Fibroblast of lung (primary cell): Measurements from ENCODE around the gene POLN. TPM values are rescaled to one million over a fixed set of nuclear protein-coding genes. Genes with fewer than 3 reads are reported as not detected.

ENCODE experiments used
- DNase-seq, 2 donors: peaks; one replicate each; pipeline versions ENCODE4 v3.0.0 to v3.0.0-alpha.2; 2010; ENCODE audit warnings: low read depth in 2 of 2
- H2AFZ ChIP-seq: 2 replicates; pipeline ENCODE4 v1.5.1; 2012; ENCODE audit warnings: low read length, control low read depth, inconsistent platforms
- H3K27ac ChIP-seq: 2 replicates; pipeline ENCODE4 v1.5.1; 2011; ENCODE audit warnings: low read length, control low read depth; ENCODE audit not compliant: insufficient read depth
- H3K27me3 ChIP-seq: 2 replicates; pipeline ENCODE4 v1.5.1; 2011; ENCODE audit warnings: mild to moderate bottlenecking, low read length; ENCODE audit not compliant: control insufficient read depth, insufficient read depth
- H3K36me3 ChIP-seq: 2 replicates; pipeline ENCODE4 v1.5.1; 2011; ENCODE audit warnings: low read length; ENCODE audit not compliant: control insufficient read depth, insufficient read depth
- H3K4me1 ChIP-seq: 2 replicates; pipeline ENCODE4 v1.5.1; 2011; ENCODE audit warnings: low read length; ENCODE audit not compliant: control insufficient read depth, insufficient read depth; ENCODE audit errors: extremely low read depth
- H3K4me2 ChIP-seq: 2 replicates; pipeline ENCODE4 v1.5.1; 2011; ENCODE audit warnings: low read length, control low read depth; ENCODE audit not compliant: insufficient read depth; ENCODE audit errors: extremely low read depth
- H3K4me3 ChIP-seq, 4 experiments: fragments of 200-600 bp in 1 of 4; sonication (generic) in 1 of 4; replicated peaks in 1 of 4; 2 replicates each; pipeline ENCODE4 v1.5.1; 2011 to 2016; ENCODE audit warnings: low read length in 4 of 4, low read depth in 3 of 4, mild to moderate bottlenecking in 3 of 4, control low read depth in 2 of 4, inconsistent platforms in 1 of 4, mixed read lengths in 1 of 4; ENCODE audit not compliant: insufficient read depth in 1 of 4; ENCODE audit errors: control extremely low read depth in 1 of 4
- H3K79me2 ChIP-seq: 2 replicates; pipeline ENCODE4 v1.5.1; 2012; ENCODE audit warnings: mild to moderate bottlenecking, low read length, inconsistent platforms; ENCODE audit not compliant: control insufficient read depth, insufficient read depth
- H3K9ac ChIP-seq: 2 replicates; pipeline ENCODE4 v1.5.1; 2011; ENCODE audit warnings: mild to moderate bottlenecking, low read length, control low read depth; ENCODE audit not compliant: insufficient read depth
- H3K9me3 ChIP-seq: 2 replicates; pipeline ENCODE4 v1.5.1; 2012; ENCODE audit warnings: low read depth, low read length; ENCODE audit not compliant: control insufficient read depth, insufficient read depth
- H4K20me1 ChIP-seq: 2 replicates; pipeline ENCODE4 v1.5.1; 2011; ENCODE audit warnings: low read length; ENCODE audit not compliant: control insufficient read depth, insufficient read depth; ENCODE audit errors: extremely low read depth
- CTCF ChIP-seq, 2 donors: IDR thresholded peaks in 1 of 2; conservative IDR thresholded peaks in 1 of 2; 1 replicate in 1 of 2; 2 replicates in 1 of 2; pipeline ENCODE4 v1.5.1; 2011 to 2012; ENCODE audit warnings: low read length in 2 of 2, control low read depth in 1 of 2, inconsistent platforms in 1 of 2, low read depth in 1 of 2, mild to moderate bottlenecking in 1 of 2
- EZH2 ChIP-seq: IDR thresholded peaks from 2 replicates; pipeline ENCODE4 v1.5.1; 2012; ENCODE audit warnings: low read length, control low read depth, mild to moderate bottlenecking; ENCODE audit errors: missing control alignments
- polyA minus RNA-seq: library from RNA; depleted of rRNA, polyadenylated mRNA; stranded (reverse); fragments of >200 nt; gene quantifications from 2 replicates; pipeline ENCODE4 v1.2.3, GENCODE V29; 2011; ENCODE audit warnings: low replicate concordance
- polyA plus RNA-seq, 2 donors: library from polyadenylated mRNA; depleted of rRNA in 1 of 2; stranded (reverse) in 1 of 2; unstranded in 1 of 2; fragments of >200 nt; gene quantifications; 2 replicates each; pipeline ENCODE4 v1.2.1, GENCODE V29; 2011 to 2012; ENCODE audit warnings: missing spikeins in 1 of 2
- total RNA-seq: library from RNA; depleted of rRNA; stranded (reverse); fragments of >200 nt; gene quantifications from 2 replicates; pipeline ENCODE4 v1.2.1, GENCODE V29; 2014

POLN gene
- total RNA-seq (4.9 and 5.6 TPM in 2 replicates), polyA plus RNA-seq (0.58 and 1.2 TPM in 2 replicates), polyA minus RNA-seq (0.51 and 0.85 TPM in 2 replicates)
- polyA plus RNA-seq (2012): 0.50 and 0.69 TPM in 2 replicates

DNA sequence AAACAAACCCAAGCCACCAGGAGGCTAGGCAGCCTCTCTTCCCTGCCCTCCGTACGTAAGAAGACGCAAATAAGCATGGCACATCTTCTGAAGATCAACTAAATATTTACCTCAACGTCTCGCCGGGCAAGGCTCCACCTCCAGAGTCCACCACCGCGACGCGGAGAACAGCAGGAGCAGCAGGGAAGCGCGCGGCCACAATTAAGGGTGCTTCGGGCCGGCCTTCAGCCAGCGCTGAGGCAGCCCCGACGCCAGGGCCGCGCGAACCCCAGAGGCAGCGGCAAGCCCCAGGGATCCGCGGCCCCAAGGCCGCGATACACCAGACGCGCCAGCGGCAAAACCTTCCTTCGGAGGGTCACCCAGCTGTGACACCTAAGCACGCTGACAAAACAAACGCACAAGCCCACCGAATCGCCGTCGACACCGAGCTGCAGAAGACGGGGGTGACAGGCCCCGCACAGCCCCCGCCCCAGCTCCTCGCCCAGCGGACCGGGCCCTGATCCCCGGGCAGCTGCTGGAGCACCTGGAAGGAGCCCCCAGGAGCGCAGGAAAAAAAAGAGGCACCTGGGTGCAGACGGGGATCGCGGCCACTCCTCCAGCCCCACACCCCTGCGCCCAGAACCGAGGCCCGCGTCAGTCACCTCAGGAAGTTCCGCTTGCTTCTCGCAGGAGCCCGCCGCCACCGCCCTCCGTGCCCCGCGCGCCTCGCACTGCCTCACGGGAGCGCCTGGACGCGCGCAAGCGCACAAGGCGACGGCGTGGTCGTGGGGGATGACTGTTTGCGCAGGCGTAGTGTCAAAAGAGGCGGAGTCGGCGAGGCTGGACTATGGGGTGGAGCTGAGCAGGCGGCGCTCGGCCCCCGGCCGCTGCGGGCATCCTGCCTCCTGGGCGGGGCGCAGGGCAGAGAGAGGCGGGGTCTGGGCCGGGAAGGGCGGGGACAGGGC lies at the start of gene POLN, which contains the start of gene HAUS3:
Gene POLN, minus strand, starts transcription at position 712 of the 944 bp plus-strand sequence. CDS start 12,890 bp downstream, outside the sequence.
Gene HAUS3, minus strand, starts transcription at position 712 of the 944 bp plus-strand sequence. CDS start 1,175 bp downstream, outside the sequence.
- H4K20me1 ChIP-seq: no peaks in the 10 kb centered on the region
- peak; percentile 90 to 97 for DNase-seq
- no peaks in the 10 kb centered on the region for H3K36me3 ChIP-seq
- peak within 1 kb of the TSS; percentile 53 for H2AFZ ChIP-seq
- peak within 1 kb of the TSS; percentile 48 for H3K27ac ChIP-seq
- peak within 1 kb of the TSS; percentile 76 for H3K9ac ChIP-seq
- peaks cover 2% of the 10 kb centered on the region for H3K4me1 ChIP-seq
- H3K4me2 ChIP-seq: peak within 1 kb of the TSS; percentile 67
- H3K9me3 ChIP-seq: no peaks in the 10 kb centered on the region
- peak within 1 kb of the TSS; percentile 84 to 98 (median 87) for H3K4me3 ChIP-seq
- H3K79me2 ChIP-seq: peaks cover 44% of the 10 kb centered on the region
- TF ChIP-seq EZH2 (no peak), CTCF (conservative IDR thresholded peaks at IDR 0.05 in 1 of 2, IDR thresholded peaks at IDR 0.05 in 1 of 2; ENCODE audit: low read depth in 1 of 2, low read length in 2 of 2) (no peak)
- H3K27me3 ChIP-seq: no peaks in the 10 kb centered on the region

DNA sequence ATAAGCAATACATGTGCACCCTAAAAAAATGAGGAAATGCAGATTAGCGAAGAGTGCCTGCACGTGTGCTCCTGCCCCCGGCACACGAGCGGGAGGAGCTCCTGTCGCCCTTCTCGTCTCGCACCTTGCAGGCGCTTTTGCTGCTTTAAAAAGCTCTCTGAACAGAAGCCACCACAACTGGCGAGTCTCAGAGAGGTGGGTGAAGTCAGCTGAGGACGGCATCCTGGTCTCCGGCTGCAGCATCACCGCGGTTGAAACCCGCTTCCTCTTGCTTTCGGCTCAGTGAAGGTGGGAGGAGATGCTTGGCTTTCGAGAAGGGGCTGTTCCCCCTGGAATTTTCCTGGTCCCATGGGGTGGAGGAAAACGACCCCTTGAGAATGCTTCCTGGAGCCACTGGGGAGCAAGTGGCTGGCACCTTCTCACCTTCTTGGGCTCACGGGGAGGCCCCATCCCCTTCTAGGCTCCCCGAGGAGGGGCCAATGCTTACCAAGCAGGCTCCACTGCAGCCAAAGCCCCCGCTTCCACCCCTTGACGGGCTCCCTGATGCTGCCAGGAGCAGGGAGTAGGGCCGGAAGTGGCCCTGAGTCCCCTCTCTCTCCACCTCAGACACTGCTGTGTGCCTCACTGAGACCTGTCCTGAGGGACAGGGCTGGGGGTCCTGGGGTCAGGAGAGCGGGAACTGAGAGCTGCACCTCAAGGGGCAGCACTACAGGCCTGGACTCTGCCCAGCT lies 49.2 kb upstream of the POLN start:
- Histone ChIP-seq H3K27ac (no peak overlapping the region), H3K9ac (no peak overlapping the region), H3K27me3 (no peaks in the 10 kb centered on the region), H3K9me3 (no peaks in the 10 kb centered on the region), H3K4me1 (peaks cover 6% of the 10 kb centered on the region), H3K36me3 (no peaks in the 10 kb centered on the region), H3K4me3 (no peak overlapping the region), H3K79me2 (no peaks in the 10 kb centered on the region), H3K4me2 (no peak overlapping the region), H2AFZ (no peak overlapping the region), H4K20me1 (no peaks in the 10 kb centered on the region)
- no peak for DNase-seq
- TF ChIP-seq CTCF (conservative IDR thresholded peaks at IDR 0.05 in 1 of 2, IDR thresholded peaks at IDR 0.05 in 1 of 2; ENCODE audit: low read depth in 1 of 2, low read length in 2 of 2) (no peak), EZH2 (no peak)

DNA sequence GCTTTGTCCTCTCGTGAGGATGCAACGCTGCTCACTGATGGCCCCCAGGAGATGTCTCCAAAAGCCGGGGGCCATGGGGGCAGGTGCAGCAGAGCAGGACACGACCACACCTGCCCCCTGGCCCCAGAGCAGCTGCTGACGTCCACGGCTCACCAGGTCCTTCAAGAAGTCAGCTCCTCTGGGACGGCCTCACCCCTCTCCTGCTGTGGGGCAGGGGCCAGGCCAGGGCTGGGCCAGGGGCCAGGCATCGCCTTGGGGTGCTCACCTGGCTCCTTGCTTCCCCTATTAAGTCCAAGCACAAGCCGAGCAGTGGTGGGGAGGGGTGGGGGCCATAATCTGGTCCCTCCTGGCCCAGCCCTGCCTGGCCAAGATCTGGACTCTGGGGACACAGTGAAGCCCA lies 48.6 kb upstream of the POLN start:
- TF ChIP-seq EZH2: no peak
- no peak for TF ChIP-seq CTCF (conservative IDR thresholded peaks at IDR 0.05 in 1 of 2, IDR thresholded peaks at IDR 0.05 in 1 of 2; ENCODE audit: low read depth in 1 of 2, low read length in 2 of 2)
- no peaks in the 10 kb centered on the region for H3K36me3 ChIP-seq
- no peak overlapping the region for H3K4me2 ChIP-seq
- H3K79me2 ChIP-seq: no peaks in the 10 kb centered on the region
- no peak overlapping the region for H2AFZ ChIP-seq
- H3K27ac ChIP-seq: no peak overlapping the region
- no peaks in the 10 kb centered on the region for H4K20me1 ChIP-seq
- H3K27me3 ChIP-seq: no peaks in the 10 kb centered on the region
- no peak overlapping the region for H3K9ac ChIP-seq
- H3K4me1 ChIP-seq: peaks cover 7% of the 10 kb centered on the region
- H3K4me3 ChIP-seq: no peak overlapping the region
- H3K9me3 ChIP-seq: no peaks in the 10 kb centered on the region
- DNase-seq: no peak
